HCT116 (cell line): ENCODE measurements around the gene UBE2L3. TPM values are rescaled to one million over a fixed set of nuclear protein-coding genes. Genes with fewer than 3 reads are reported as not detected.

ENCODE experiments used
- ATAC-seq: fragments of 200-7000 bp; cut with Tn5 transposase; 2 replicates; pipeline ENCODE4 v1.9.1; 2020; ENCODE audit warnings: mild to moderate bottlenecking, moderate library complexity
- BruUV-seq: library from RNA; stranded (reverse); fragments of 400-500 nt; replicated peaks from 2 replicates; lab custom pipeline; 2021; lab: Mats Ljungman, UMichigan
- CTCF ChIA-PET: fragments of 300-600 bp; sonication (Branson Sonifier 250); formaldehyde crosslinking; loops from one replicate; lab custom pipeline; 2021; ENCODE audit warnings: antibody characterized with exemption; lab: Charles Lee
- POLR2A ChIA-PET: fragments of 300-600, 350-600 bp; sonication (Branson Sonifier 250); formaldehyde crosslinking; loops from one replicate; lab custom pipeline; 2021; ENCODE audit warnings: antibody characterized with exemption; lab: Charles Lee
- RAD21 ChIA-PET, 2 experiments: fragments of 300-600 bp; sonication (Branson Sonifier 250); formaldehyde crosslinking; loops; one replicate each; lab custom pipeline; 2023; ENCODE audit warnings: low total read pairs in 2 of 2; ENCODE audit not compliant: uncharacterized antibody in 2 of 2, unreplicated experiment in 2 of 2, low non-redundant PET in 1 of 2; lab: Charles Lee
- DNase-seq: peaks from one replicate; pipeline ENCODE4 v3.0.0-alpha.2; 2010; ENCODE audit warnings: low read depth, low spot score
- H2AFZ ChIP-seq: fragments of 200-600 bp; shearing (Covaris generic), sonication (generic); 2 replicates; pipeline ENCODE4 v1.6.1; 2017; ENCODE audit warnings: low read depth, mixed run types, mixed read lengths, antibody characterized with exemption, low read length; ENCODE audit not compliant: poor library complexity, severe bottlenecking
- H3K27ac ChIP-seq: 2 replicates; pipeline ENCODE4 v1.5.1; 2012; ENCODE audit warnings: low read depth, low read length
- H3K27me3 ChIP-seq: fragments of 200-600 bp; sonication (generic); 2 replicates; pipeline ENCODE4 v1.6.1; 2016; ENCODE audit warnings: mixed run types, low read length, mixed read lengths; ENCODE audit not compliant: insufficient read depth
- H3K36me3 ChIP-seq, 2 experiments: fragments of 200-500 bp in 1 of 2; fragments of 200-600 bp in 1 of 2; sonication (Bioruptor generic) in 1 of 2; sonication (generic) in 1 of 2; 2 replicates each; pipeline versions ENCODE4 v1.5.1 to v1.6.1; 2014 to 2016; ENCODE audit warnings: low read length in 2 of 2, inconsistent platforms in 1 of 2, mixed read lengths in 1 of 2, mixed run types in 1 of 2; ENCODE audit not compliant: insufficient read depth in 2 of 2, control insufficient read depth in 1 of 2
- H3K4me1 ChIP-seq, 2 experiments: fragments of 200-600 bp in 1 of 2; sonication (generic) in 1 of 2; 2 replicates each; pipeline versions ENCODE4 v1.5.1 to v1.6.1; 2012 to 2017; ENCODE audit warnings: low read length in 2 of 2, inconsistent platforms in 1 of 2, mild to moderate bottlenecking in 1 of 2, mixed read lengths in 1 of 2, mixed run types in 1 of 2, moderate library complexity in 1 of 2; ENCODE audit not compliant: insufficient read depth in 2 of 2, control insufficient read depth in 1 of 2
- H3K4me2 ChIP-seq: fragments of 200-600 bp; sonication (generic); 2 replicates; pipeline ENCODE4 v1.6.1; 2017; ENCODE audit warnings: mixed run types, low read length, mixed read lengths
- H3K4me3 ChIP-seq, 2 experiments: fragments of 200-600 bp in 1 of 2; sonication (generic) in 1 of 2; replicated peaks in 1 of 2; 2 replicates each; pipeline ENCODE4 v1.5.1; 2011 to 2016; ENCODE audit warnings: low read length in 2 of 2, control low read depth in 1 of 2, low read depth in 1 of 2, mild to moderate bottlenecking in 1 of 2, mixed read lengths in 1 of 2, mixed run types in 1 of 2
- H3K79me2 ChIP-seq: fragments of 200-600 bp; sonication (generic); 2 replicates; pipeline ENCODE4 v1.6.1; 2017; ENCODE audit warnings: mild to moderate bottlenecking, mixed run types, low read length, moderate library complexity, mixed read lengths; ENCODE audit not compliant: insufficient read depth
- H3K9ac ChIP-seq: fragments of 200-600 bp; sonication (generic); 2 replicates; pipeline ENCODE4 v1.6.1; 2016; ENCODE audit warnings: low read length, mixed read lengths
- H3K9me2 ChIP-seq: fragments of 200-600 bp; sonication (generic), shearing (Covaris generic); 2 replicates; pipeline ENCODE4 v1.6.1; 2017; ENCODE audit warnings: mixed run types, mild to moderate bottlenecking, moderate library complexity; ENCODE audit not compliant: insufficient read depth
- H3K9me3 ChIP-seq, 2 experiments: fragments of 200-500 bp in 1 of 2; fragments of 200-600 bp in 1 of 2; sonication (Bioruptor generic) in 1 of 2; sonication (generic) in 1 of 2; 2 replicates each; pipeline ENCODE4 v1.6.1; 2014 to 2017; ENCODE audit warnings: low read length in 2 of 2, mixed read lengths in 2 of 2, inconsistent platforms in 1 of 2, low read depth in 1 of 2, mild to moderate bottlenecking in 1 of 2, mixed run types in 1 of 2, moderate library complexity in 1 of 2; ENCODE audit not compliant: control insufficient read depth in 1 of 2, insufficient read depth in 1 of 2
- H4K20me1 ChIP-seq: fragments of 200-600 bp; sonication (generic), shearing (Covaris generic); 2 replicates; pipeline ENCODE4 v1.6.1; 2017; ENCODE audit warnings: mixed run types, mild to moderate bottlenecking, moderate library complexity; ENCODE audit not compliant: insufficient read depth
- CEBPB ChIP-seq: IDR thresholded peaks from 2 replicates; pipeline ENCODE4 v1.6.1; 2012; ENCODE audit warnings: low read depth
- FOSL1 ChIP-seq: IDR thresholded peaks from 2 replicates; pipeline ENCODE4 v1.6.1; 2012; ENCODE audit warnings: low read depth
- POLR2AphosphoS5 ChIP-seq: IDR thresholded peaks from 2 replicates; pipeline ENCODE4 v1.6.1; 2011; ENCODE audit warnings: mild to moderate bottlenecking, low read depth, low read length, moderate library complexity
- ZFX ChIP-seq: fragments of 450-650 bp; IDR thresholded peaks from 2 replicates; pipeline ENCODE4 v1.6.1; 2017
- intact Hi-C: fragments of 100-400 bp; cut with micrococcal nuclease; formaldehyde crosslinking; loops from 2 replicates; pipeline ENCODE4 v1.10.0; 2022
- total RNA-seq: library from RNA; stranded (reverse); gene quantifications from one replicate; pipeline ENCODE4 v1.2.1, GENCODE V29; 2021; ENCODE audit not compliant: unreplicated experiment
- TF ChIP-seq, protein P1 (sequence below): IDR thresholded peaks from 2 replicates; pipeline ENCODE4 v1.6.1; 2012; ENCODE audit warnings: low read depth

The UBE2L3 gene
- total RNA-seq, 1 experiment from 2014 or later = 55.6 TPM

DNA sequence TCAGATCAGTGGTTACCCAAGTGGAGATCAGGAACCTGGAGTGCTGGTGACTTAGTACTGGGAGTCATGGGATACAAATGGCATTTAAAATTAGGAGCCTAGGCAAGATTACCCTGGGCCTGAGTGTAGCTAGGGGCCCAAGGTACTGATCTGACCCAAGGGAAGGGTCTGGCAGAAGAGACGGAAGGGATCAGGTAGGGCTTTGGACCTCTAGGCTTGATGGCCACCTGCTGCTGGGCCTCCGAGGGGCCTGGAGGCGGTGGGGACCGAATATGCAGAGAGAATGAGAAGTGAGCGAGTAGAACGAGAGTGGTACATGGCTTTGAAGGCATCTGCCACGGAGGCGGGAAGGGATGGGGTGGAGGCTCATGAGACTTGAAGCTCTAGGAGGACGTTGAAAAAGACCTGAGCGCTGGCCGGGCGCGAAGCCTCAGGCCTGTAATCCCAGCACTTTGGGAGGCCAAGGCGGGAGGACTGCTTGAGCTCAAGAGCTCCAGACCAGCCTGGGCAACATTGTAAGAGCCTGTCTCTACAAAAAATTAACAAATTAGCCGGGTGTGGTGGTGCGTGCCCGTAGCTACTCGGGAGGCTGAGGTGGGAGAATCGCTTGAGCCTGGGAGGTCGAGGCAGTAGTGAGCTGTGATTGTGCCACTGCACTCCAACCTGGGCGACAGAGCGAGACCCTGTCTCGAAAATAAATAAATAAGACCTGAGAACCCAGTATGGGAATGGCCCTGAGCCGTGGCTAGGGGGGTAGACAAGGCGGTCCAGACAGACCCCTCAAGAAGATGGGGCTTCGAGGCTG lies 97.7 kb downstream of the UBE2L3 start:
- TF ChIP-seq CEBPB = no peak
- TF ChIP-seq ZFX = no peak
- TF ChIP-seq, protein P1, sequence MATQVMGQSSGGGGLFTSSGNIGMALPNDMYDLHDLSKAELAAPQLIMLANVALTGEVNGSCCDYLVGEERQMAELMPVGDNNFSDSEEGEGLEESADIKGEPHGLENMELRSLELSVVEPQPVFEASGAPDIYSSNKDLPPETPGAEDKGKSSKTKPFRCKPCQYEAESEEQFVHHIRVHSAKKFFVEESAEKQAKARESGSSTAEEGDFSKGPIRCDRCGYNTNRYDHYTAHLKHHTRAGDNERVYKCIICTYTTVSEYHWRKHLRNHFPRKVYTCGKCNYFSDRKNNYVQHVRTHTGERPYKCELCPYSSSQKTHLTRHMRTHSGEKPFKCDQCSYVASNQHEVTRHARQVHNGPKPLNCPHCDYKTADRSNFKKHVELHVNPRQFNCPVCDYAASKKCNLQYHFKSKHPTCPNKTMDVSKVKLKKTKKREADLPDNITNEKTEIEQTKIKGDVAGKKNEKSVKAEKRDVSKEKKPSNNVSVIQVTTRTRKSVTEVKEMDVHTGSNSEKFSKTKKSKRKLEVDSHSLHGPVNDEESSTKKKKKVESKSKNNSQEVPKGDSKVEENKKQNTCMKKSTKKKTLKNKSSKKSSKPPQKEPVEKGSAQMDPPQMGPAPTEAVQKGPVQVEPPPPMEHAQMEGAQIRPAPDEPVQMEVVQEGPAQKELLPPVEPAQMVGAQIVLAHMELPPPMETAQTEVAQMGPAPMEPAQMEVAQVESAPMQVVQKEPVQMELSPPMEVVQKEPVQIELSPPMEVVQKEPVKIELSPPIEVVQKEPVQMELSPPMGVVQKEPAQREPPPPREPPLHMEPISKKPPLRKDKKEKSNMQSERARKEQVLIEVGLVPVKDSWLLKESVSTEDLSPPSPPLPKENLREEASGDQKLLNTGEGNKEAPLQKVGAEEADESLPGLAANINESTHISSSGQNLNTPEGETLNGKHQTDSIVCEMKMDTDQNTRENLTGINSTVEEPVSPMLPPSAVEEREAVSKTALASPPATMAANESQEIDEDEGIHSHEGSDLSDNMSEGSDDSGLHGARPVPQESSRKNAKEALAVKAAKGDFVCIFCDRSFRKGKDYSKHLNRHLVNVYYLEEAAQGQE = no peak
- TF ChIP-seq POLR2AphosphoS5 = no peak
- no peak for TF ChIP-seq FOSL1
- no peaks in the 10 kb centered on the region for H4K20me1 ChIP-seq
- ATAC-seq = no peak
- ChIA-PET RAD21 (no interaction called here), POLR2A (interaction anchor here (0.7 to 1.4 kb wide), 4 partner anchors 7 to 71 kb away, joined by 3 to 6 read pairs (median 3); partner anchors contain the start of gene SDF2L1), CTCF (interaction anchor here (1.0 to 1.2 kb wide), 2 partner anchors 19 to 22 kb away, joined by 3 to 4 read pairs; no protein-coding TSS in a partner anchor)
- H3K27ac ChIP-seq = peak overlapping the region; percentile 81
- H3K9me3 ChIP-seq = no peaks in the 10 kb centered on the region
- H3K4me3 ChIP-seq = peak overlapping the region; percentile 94 to 99
- no peak for DNase-seq
- BruUV-seq = no TSS peak
- peaks cover 32% of the 10 kb centered on the region for H3K79me2 ChIP-seq
- intact Hi-C loops = no loop called here
- H3K36me3 ChIP-seq = peaks cover 0 to 1% of the 10 kb centered on the region in 2 experiments; a peak in 2 of 4 replicates
- H2AFZ ChIP-seq = peak overlapping the region; percentile 82
- H3K9me2 ChIP-seq = no peaks in the 10 kb centered on the region
- H3K9ac ChIP-seq = peak overlapping the region; percentile 88
- H3K4me2 ChIP-seq = peak overlapping the region; percentile 72
- H3K4me1 ChIP-seq = peaks cover 9 to 17% of the 10 kb centered on the region in 2 experiments; a peak in 3 of 4 replicates
- H3K27me3 ChIP-seq = no peaks in the 10 kb centered on the region
